GM23338 (cell line): ENCODE measurements around the gene AP1AR. TPM values are rescaled to one million over a fixed set of nuclear protein-coding genes. Genes with fewer than 3 reads are reported as not detected.

Experiments used
- ATAC-seq: fragments of 200-7000 bp; cut with Tn5 transposase; 3 replicates; pipeline ENCODE4 v1.9.1; 2020
- DNase-seq: peaks from one replicate; pipeline ENCODE4 v3.0.0-alpha.2; 2015; ENCODE audit warnings: low spot score
- H2AFZ ChIP-seq: fragments of 200-600 bp; sonication (generic); 2 replicates; pipeline ENCODE4 v1.8.0; 2016; ENCODE audit warnings: antibody characterized with exemption, mild to moderate bottlenecking, moderate library complexity
- H3F3A ChIP-seq: fragments of 200-600 bp; sonication (generic); replicated peaks from 2 replicates; pipeline ENCODE4 v1.8.0; 2017; ENCODE audit warnings: antibody characterized with exemption, mixed run types, low read depth
- H3K27ac ChIP-seq: fragments of 200-600 bp; sonication (generic); 2 replicates; pipeline ENCODE4 v1.6.1; 2016; ENCODE audit warnings: low read depth
- H3K27me3 ChIP-seq: fragments of 200-600 bp; sonication (generic); 2 replicates; pipeline ENCODE4 v1.8.0; 2016; ENCODE audit warnings: mild to moderate bottlenecking, mixed run types, moderate library complexity; ENCODE audit not compliant: insufficient read depth
- H3K36me3 ChIP-seq: fragments of 200-600 bp; sonication (generic); 2 replicates; pipeline ENCODE4 v1.8.0; 2016; ENCODE audit warnings: mild to moderate bottlenecking; ENCODE audit not compliant: insufficient read depth
- H3K4me1 ChIP-seq: fragments of 200-600 bp; sonication (generic); 2 replicates; pipeline ENCODE4 v1.8.0; 2016; ENCODE audit warnings: mild to moderate bottlenecking, moderate library complexity; ENCODE audit not compliant: insufficient read depth
- H3K4me2 ChIP-seq: fragments of 200-600 bp; sonication (generic); 2 replicates; pipeline ENCODE4 v1.7.1; 2017; ENCODE audit warnings: mixed run types
- H3K4me3 ChIP-seq: fragments of 200-600 bp; sonication (generic); 2 replicates; pipeline ENCODE4 v1.6.1; 2016; ENCODE audit warnings: mixed run types
- H3K79me2 ChIP-seq: fragments of 200-600 bp; sonication (generic); replicated peaks from 2 replicates; pipeline ENCODE4 v1.8.0; 2017; ENCODE audit warnings: mild to moderate bottlenecking; ENCODE audit not compliant: insufficient read depth
- H3K9me2 ChIP-seq: fragments of 200-600 bp; sonication (generic); 2 replicates; pipeline ENCODE4 v1.8.0; 2017; ENCODE audit not compliant: insufficient read depth
- H4K20me1 ChIP-seq: fragments of 200-600 bp; sonication (generic); replicated peaks from 2 replicates; pipeline ENCODE4 v1.8.0; 2017; ENCODE audit warnings: mild to moderate bottlenecking; ENCODE audit not compliant: insufficient read depth
- H3K27ac Mint-ChIP-seq: 2 replicates; pipeline ENCODE4 v1.8.0; 2020; ENCODE audit warnings: inconsistent platforms, mild to moderate bottlenecking, moderate library complexity, mixed read lengths
- H3K27me3 Mint-ChIP-seq: 3 replicates; pipeline ENCODE4 v1.8.0; 2022; ENCODE audit warnings: low read depth, mild to moderate bottlenecking, moderate library complexity, mixed read lengths, inconsistent platforms; ENCODE audit not compliant: insufficient read depth, poor library complexity
- H3K36me3 Mint-ChIP-seq: 3 replicates; pipeline ENCODE4 v1.8.0; 2021; ENCODE audit warnings: low read depth, mild to moderate bottlenecking, inconsistent platforms, moderate library complexity, mixed read lengths
- H3K4me1 Mint-ChIP-seq: 3 replicates; pipeline ENCODE4 v1.8.0; 2020; ENCODE audit warnings: mild to moderate bottlenecking, inconsistent platforms, mixed read lengths
- H3K4me3 Mint-ChIP-seq: 3 replicates; pipeline ENCODE4 v1.8.0; 2021; ENCODE audit warnings: moderate library complexity, mild to moderate bottlenecking, inconsistent platforms, mixed read lengths
- H3K9me3 Mint-ChIP-seq: 3 replicates; pipeline ENCODE4 v1.8.0; 2020; ENCODE audit warnings: moderate library complexity, mild to moderate bottlenecking, inconsistent platforms, mixed read lengths
- CREB1 ChIP-seq: fragments of 250-450 bp; sonication (Bioruptor Pico); IDR thresholded peaks from 2 replicates; pipeline ENCODE4 v1.5.0; 2020; ENCODE audit warnings: low read depth, mild to moderate bottlenecking, moderate library complexity
- CTCF ChIP-seq, 2 experiments: fragments of 200-600 bp in 1 of 2; sonication (generic) in 1 of 2; conservative IDR thresholded peaks; 2 replicates each; pipeline versions ENCODE4 v1.5.1 to v1.6.1; 2016 to 2017; ENCODE audit warnings: antibody characterized with exemption in 2 of 2, low read depth in 2 of 2, mild to moderate bottlenecking in 2 of 2, moderate library complexity in 1 of 2
- ETS1 ChIP-seq: IDR thresholded peaks from 2 replicates; pipeline ENCODE4 v1.6.1; 2016; ENCODE audit warnings: antibody characterized with exemption
- JUNB ChIP-seq: IDR thresholded peaks from one replicate; pipeline ENCODE4 v1.6.1; 2016; ENCODE audit warnings: antibody characterized with exemption; ENCODE audit not compliant: unreplicated experiment
- POLR2AphosphoS5 ChIP-seq: IDR thresholded peaks from 2 replicates; pipeline ENCODE4 v1.6.1; 2016; ENCODE audit warnings: antibody characterized with exemption, low read depth
- REST ChIP-seq: IDR thresholded peaks from one replicate; pipeline ENCODE4 v1.6.1; 2018; ENCODE audit warnings: antibody characterized with exemption; ENCODE audit not compliant: unreplicated experiment
- STAT1 ChIP-seq: IDR thresholded peaks from one replicate; pipeline ENCODE4 v1.6.1; 2016; ENCODE audit warnings: antibody characterized with exemption; ENCODE audit not compliant: unreplicated experiment
- ZNF114 ChIP-seq: fragments of 250-450 bp; sonication (Bioruptor Pico); IDR thresholded peaks from 2 replicates; pipeline ENCODE4 v1.5.0; 2020; ENCODE audit warnings: mild to moderate bottlenecking, moderate library complexity
- ZNF331 ChIP-seq: fragments of 250-450 bp; sonication (Bioruptor Pico); IDR thresholded peaks from 2 replicates; pipeline ENCODE4 v1.5.0; 2020; ENCODE audit warnings: low read depth, mild to moderate bottlenecking, moderate library complexity
- polyA plus RNA-seq: library from polyadenylated mRNA; unstranded; fragments of >200 nt; fragmentation: Nextera tagmentation; extraction: Ambion mirVana; gene quantifications from 2 replicates; pipeline ENCODE4 v1.2.1, GENCODE V29; 2016
- total RNA-seq: library from RNA; depleted of rRNA; stranded (reverse); fragments of >200 nt; shearing (Covaris generic); gene quantifications from 2 replicates; pipeline ENCODE4 v1.2.3, GENCODE V29; 2014

Gene AP1AR
- total and polyA plus RNA-seq, 2 experiments from 2014 or later: 17.5 to 28.0 TPM

- ATAC-seq (peak; percentile 91), DNase-seq (peak; percentile 97)
- H3K27ac ChIP-seq: peak overlapping the region; percentile 93
- no peaks in the 10 kb centered on the region for H3K36me3 ChIP-seq
- peaks cover 6% of the 10 kb centered on the region; the same call in 1 of the 2 replicates for H4K20me1 ChIP-seq
- no peaks in the 10 kb centered on the region for H3K9me3 Mint-ChIP-seq
- peak overlapping the region; percentile 94 for H3K4me2 ChIP-seq
- no peaks in the 10 kb centered on the region for H3K9me2 ChIP-seq
- H3K27me3 ChIP-seq: no peaks in the 10 kb centered on the region
- peaks cover 23% of the 10 kb centered on the region for H3K4me1 Mint-ChIP-seq
- H3K4me3 ChIP-seq: peak overlapping the region; percentile 65
- H3K4me3 Mint-ChIP-seq: peak overlapping the region; percentile 95
- peaks cover 23% of the 10 kb centered on the region for H3K4me1 ChIP-seq
- H3K79me2 ChIP-seq: peaks cover 36% of the 10 kb centered on the region
- no peak; the same call in 1 of the 2 replicates for TF ChIP-seq POLR2AphosphoS5
- peak; percentile 92 for TF ChIP-seq CREB1
- peak; percentile 16; the same call in 1 of the 2 replicates for TF ChIP-seq ETS1
- peak overlapping the region; percentile 99 for H3K27ac Mint-ChIP-seq
- H3K27me3 Mint-ChIP-seq: peaks cover 9% of the 10 kb centered on the region
- H3K36me3 Mint-ChIP-seq: no peaks in the 10 kb centered on the region
- H2AFZ ChIP-seq: peak overlapping the region; percentile 73; the same call in 1 of the 2 replicates
- H3F3A ChIP-seq: 0 out of 2 replicates have a peak, but pooled peaks cover 4% of the 10 kb centered on the region
Observed at GRCh38 chr4:112230879-112231778, 458 bp upstream of the AP1AR start.

GRCh38 chr4:112234952-112235609 lies 3.5 kb downstream of the AP1AR start:
- Mint-ChIP-seq H3K4me1 (peaks cover 39% of the 10 kb centered on the region), H3K9me3 (no peaks in the 10 kb centered on the region), H3K27me3 (peaks cover 9% of the 10 kb centered on the region), H3K27ac (no peak overlapping the region), H3K4me3 (no peak overlapping the region), H3K36me3 (no peaks in the 10 kb centered on the region; the same call in 2 of the 3 replicates)
- no peak overlapping the region for H3K27ac ChIP-seq
- peaks cover 14% of the 10 kb centered on the region; the same call in 1 of the 2 replicates for H4K20me1 ChIP-seq
- H3K36me3 ChIP-seq: no peaks in the 10 kb centered on the region
- 0 out of 2 replicates have a peak, but pooled peaks cover 4% of the 10 kb centered on the region for H3F3A ChIP-seq
- H3K9me2 ChIP-seq: no peaks in the 10 kb centered on the region
- ATAC-seq (no peak), DNase-seq (peak; percentile 81)
- no peaks in the 10 kb centered on the region for H3K27me3 ChIP-seq
- H3K4me2 ChIP-seq: no peak overlapping the region
- H2AFZ ChIP-seq: no peak overlapping the region
- H3K4me3 ChIP-seq: no peak overlapping the region
- H3K79me2 ChIP-seq: peaks cover 76% of the 10 kb centered on the region
- H3K4me1 ChIP-seq: peaks cover 31% of the 10 kb centered on the region
- TF ChIP-seq STAT1 (no peak), CREB1 (no peak), ZNF331 (CRISPR knock-in tag) (no peak), POLR2AphosphoS5 (no peak), ZNF114 (CRISPR knock-in tag) (no peak), REST (no peak), CTCF (conservative IDR thresholded peaks at IDR 0.05; ENCODE audit: low read depth in 2 of 2) (peak; percentile 81 to 94), JUNB (no peak)
